ENCODE results near the gene NLGN4X.

Gene NLGN4X

GRCh38 chrX:6199486-6199885 lies 29.2 kb downstream of the NLGN4X start:
- no peaks in the 10 kb centered on the region for H3K36me3 ChIP-seq (ENCODE audit: insufficient read depth, low read length)
- H3K9ac ChIP-seq (ENCODE audit: low read depth, low read length) = no peak overlapping the region
- no peaks in the 10 kb centered on the region for H3K9me3 ChIP-seq (ENCODE audit: control insufficient read depth, insufficient read depth, low read length)
- peaks cover 7% of the 10 kb centered on the region; the same call in 1 of the 2 replicates for H3K4me1 ChIP-seq (ENCODE audit: insufficient read depth, low read length)

- Histone ChIP-seq H3K4me1 (ENCODE audit: insufficient read depth, low read length) (no peaks in the 10 kb centered on the region), H3K9me3 (ENCODE audit: control insufficient read depth, insufficient read depth, low read length) (no peaks in the 10 kb centered on the region), H3K9ac (ENCODE audit: low read depth, low read length) (no peak overlapping the region), H3K36me3 (ENCODE audit: insufficient read depth, low read length) (no peaks in the 10 kb centered on the region)
These were observed 41.4 kb downstream of the NLGN4X start for GRCh38 chrX:6187256-6187655.

- H3K9ac ChIP-seq (ENCODE audit: low read depth, low read length) = no peak overlapping the region
These were observed 43.7 kb downstream of the NLGN4X start for GRCh38 chrX:6184900-6185515.

GRCh38 chrX:6175914-6176313 lies 52.8 kb downstream of the NLGN4X start:
- H3K36me3 ChIP-seq (ENCODE audit: insufficient read depth, low read length) = no peaks in the 10 kb centered on the region
- H3K4me1 ChIP-seq (ENCODE audit: insufficient read depth, low read length) = no peaks in the 10 kb centered on the region
- H3K9ac ChIP-seq (ENCODE audit: low read depth, low read length) = no peak overlapping the region
- no peaks in the 10 kb centered on the region for H3K9me3 ChIP-seq (ENCODE audit: control insufficient read depth, insufficient read depth, low read length)

More at GRCh38 chrX:6184900-6185515, 43.7 kb downstream of the NLGN4X start:
- Histone ChIP-seq H3K4me1 (ENCODE audit: insufficient read depth, low read length) (no peaks in the 10 kb centered on the region), H3K9me3 (ENCODE audit: control insufficient read depth, insufficient read depth, low read length) (no peaks in the 10 kb centered on the region), H3K36me3 (ENCODE audit: insufficient read depth, low read length) (no peaks in the 10 kb centered on the region)

GRCh38 chrX:6170424-6170823 lies 58.2 kb downstream of the NLGN4X start:
- Histone ChIP-seq H3K36me3 (ENCODE audit: insufficient read depth, low read length) (no peaks in the 10 kb centered on the region), H3K4me1 (ENCODE audit: insufficient read depth, low read length) (no peaks in the 10 kb centered on the region), H3K9me3 (ENCODE audit: control insufficient read depth, insufficient read depth, low read length) (no peaks in the 10 kb centered on the region), H3K9ac (ENCODE audit: low read depth, low read length) (no peak overlapping the region)

- H3K4me1 ChIP-seq (ENCODE audit: insufficient read depth, low read length) = no peaks in the 10 kb centered on the region
- H3K36me3 ChIP-seq (ENCODE audit: insufficient read depth, low read length) = no peaks in the 10 kb centered on the region
- H3K9ac ChIP-seq (ENCODE audit: low read depth, low read length) = no peak overlapping the region
- H3K9me3 ChIP-seq (ENCODE audit: control insufficient read depth, insufficient read depth, low read length) = no peaks in the 10 kb centered on the region
These were observed 59.3 kb downstream of the NLGN4X start for GRCh38 chrX:6169407-6169806.

- no peak overlapping the region for H3K9ac ChIP-seq (ENCODE audit: low read depth, low read length)
- H3K9me3 ChIP-seq (ENCODE audit: control insufficient read depth, insufficient read depth, low read length) = no peaks in the 10 kb centered on the region
- no peaks in the 10 kb centered on the region for H3K4me1 ChIP-seq (ENCODE audit: insufficient read depth, low read length)
- H3K36me3 ChIP-seq (ENCODE audit: insufficient read depth, low read length) = no peaks in the 10 kb centered on the region
These were observed 64.9 kb downstream of the NLGN4X start for GRCh38 chrX:6163721-6164120.

GRCh38 chrX:6159468-6159867 lies 69.2 kb downstream of the NLGN4X start:
- H3K4me1 ChIP-seq (ENCODE audit: insufficient read depth, low read length) = no peaks in the 10 kb centered on the region
- peaks cover 4% of the 10 kb centered on the region; the same call in 1 of the 2 replicates for H3K9me3 ChIP-seq (ENCODE audit: control insufficient read depth, insufficient read depth, low read length)
- H3K36me3 ChIP-seq (ENCODE audit: insufficient read depth, low read length) = 0 out of 2 replicates have a peak, but pooled peaks cover 6% of the 10 kb centered on the region
- no peak overlapping the region for H3K9ac ChIP-seq (ENCODE audit: low read depth, low read length)

- Histone ChIP-seq H3K4me1 (ENCODE audit: insufficient read depth, low read length) (no peaks in the 10 kb centered on the region), H3K9ac (ENCODE audit: low read depth, low read length) (no peak overlapping the region), H3K36me3 (ENCODE audit: insufficient read depth, low read length) (no peaks in the 10 kb centered on the region), H3K9me3 (ENCODE audit: control insufficient read depth, insufficient read depth, low read length) (no peaks in the 10 kb centered on the region)
These were observed 76.7 kb downstream of the NLGN4X start for GRCh38 chrX:6151971-6152370.

GRCh38 chrX:6149060-6149872 lies 79.4 kb downstream of the NLGN4X start:
- Histone ChIP-seq H3K9me3 (ENCODE audit: control insufficient read depth, insufficient read depth, low read length) (no peaks in the 10 kb centered on the region), H3K4me1 (ENCODE audit: insufficient read depth, low read length) (no peaks in the 10 kb centered on the region), H3K36me3 (ENCODE audit: insufficient read depth, low read length) (no peaks in the 10 kb centered on the region)

GRCh38 chrX:6134255-6134654 lies 94.4 kb downstream of the NLGN4X start:
- Histone ChIP-seq H3K4me1 (ENCODE audit: insufficient read depth, low read length) (no peaks in the 10 kb centered on the region), H3K36me3 (ENCODE audit: insufficient read depth, low read length) (no peaks in the 10 kb centered on the region; the same call in 1 of the 2 replicates), H3K9me3 (ENCODE audit: control insufficient read depth, insufficient read depth, low read length) (no peaks in the 10 kb centered on the region), H3K9ac (ENCODE audit: low read depth, low read length) (no peak overlapping the region)

More at GRCh38 chrX:6149060-6149872, 79.4 kb downstream of the NLGN4X start:
- H3K9ac ChIP-seq (ENCODE audit: low read depth, low read length) = no peak overlapping the region

- H3K9me3 ChIP-seq (ENCODE audit: control insufficient read depth, insufficient read depth, low read length) = no peaks in the 10 kb centered on the region
These were observed 95.7 kb downstream of the NLGN4X start for GRCh38 chrX:6132970-6133369.

GRCh38 chrX:6131287-6131686 lies 97.4 kb downstream of the NLGN4X start:
- Histone ChIP-seq H3K36me3 (ENCODE audit: insufficient read depth, low read length) (no peaks in the 10 kb centered on the region), H3K9me3 (ENCODE audit: control insufficient read depth, insufficient read depth, low read length) (no peaks in the 10 kb centered on the region), H3K4me1 (ENCODE audit: insufficient read depth, low read length) (no peaks in the 10 kb centered on the region), H3K9ac (ENCODE audit: low read depth, low read length) (no peak overlapping the region)

More at GRCh38 chrX:6132970-6133369, 95.7 kb downstream of the NLGN4X start:
- Histone ChIP-seq H3K9ac (ENCODE audit: low read depth, low read length) (no peak overlapping the region), H3K36me3 (ENCODE audit: insufficient read depth, low read length) (no peaks in the 10 kb centered on the region), H3K4me1 (ENCODE audit: insufficient read depth, low read length) (no peaks in the 10 kb centered on the region)

GRCh38 chrX:6129195-6129594 lies 99.5 kb downstream of the NLGN4X start:
- no peak overlapping the region for H3K9ac ChIP-seq (ENCODE audit: low read depth, low read length)
- no peaks in the 10 kb centered on the region for H3K36me3 ChIP-seq (ENCODE audit: insufficient read depth, low read length)
- no peaks in the 10 kb centered on the region for H3K9me3 ChIP-seq (ENCODE audit: control insufficient read depth, insufficient read depth, low read length)
- no peaks in the 10 kb centered on the region for H3K4me1 ChIP-seq (ENCODE audit: insufficient read depth, low read length)

- H3K9ac ChIP-seq (ENCODE audit: low read depth, low read length) = no peak overlapping the region
- H3K4me1 ChIP-seq (ENCODE audit: insufficient read depth, low read length) = no peaks in the 10 kb centered on the region
- H3K36me3 ChIP-seq (ENCODE audit: insufficient read depth, low read length) = no peaks in the 10 kb centered on the region
- H3K9me3 ChIP-seq (ENCODE audit: control insufficient read depth, insufficient read depth, low read length) = no peaks in the 10 kb centered on the region
These were observed 108.3 kb downstream of the NLGN4X start for GRCh38 chrX:6120329-6120728.
